HEK293 (cell line): Measurements from ENCODE around the gene GPER1.

Experiments
- CTCF ChIA-PET: fragments of 350-600 bp; formaldehyde crosslinking; extraction: SDS; loops from one replicate; lab custom pipeline; 2021; ENCODE audit warnings: antibody characterized with exemption; lab: Yijun Ruan, JAX
- POLR2A ChIA-PET: fragments of 300-600 bp; formaldehyde crosslinking; extraction: SDS; loops from one replicate; lab custom pipeline; 2020; ENCODE audit warnings: antibody characterized with exemption, inconsistent platforms; lab: Yijun Ruan, JAX
- H3K27ac ChIP-seq: fragments of 200-500 bp; sonication (Bioruptor generic); 2 replicates; pipeline ENCODE4 v1.5.1; 2014; ENCODE audit warnings: low read depth, low read length, control low read depth, inconsistent platforms; ENCODE audit errors: extremely low read depth
- H3K36me3 ChIP-seq, 2 experiments: fragments of 200-500 bp in 1 of 2; sonication (Bioruptor generic) in 1 of 2; 1 replicate in 1 of 2; 2 replicates in 1 of 2; pipeline ENCODE4 v1.5.1; 2014 to 2017; ENCODE audit warnings: inconsistent platforms in 2 of 2, low read length in 2 of 2; ENCODE audit not compliant: control insufficient read depth in 2 of 2, insufficient read depth in 1 of 2
- H3K4me1 ChIP-seq: fragments of 200-500 bp; sonication (Bioruptor generic); 2 replicates; pipeline ENCODE4 v1.5.1; 2014; ENCODE audit warnings: mild to moderate bottlenecking, low read length, inconsistent platforms; ENCODE audit not compliant: control insufficient read depth, insufficient read depth
- H3K4me3 ChIP-seq: 2 replicates; pipeline ENCODE4 v1.5.1; 2011; ENCODE audit warnings: low read depth, mild to moderate bottlenecking, control low read depth, low read length, moderate library complexity
- H3K9me3 ChIP-seq: fragments of 200-500 bp; sonication (Bioruptor generic); 2 replicates; pipeline ENCODE4 v1.5.1; 2014; ENCODE audit warnings: low read depth, low read length, inconsistent platforms; ENCODE audit not compliant: control insufficient read depth, insufficient read depth
- BCL11B ChIP-seq: fragments of 450-650 bp; formaldehyde crosslinking; IDR thresholded peaks from 2 replicates; pipeline ENCODE4 v1.5.1; 2016; ENCODE audit warnings: low read depth, missing biosample characterization, missing genetic modification characterization
- KLF1 ChIP-seq: fragments of 450-650 bp; formaldehyde crosslinking; IDR thresholded peaks from 2 replicates; pipeline ENCODE4 v1.5.1; 2016; ENCODE audit warnings: missing biosample characterization, missing genetic modification characterization
- MYNN ChIP-seq: fragments of 450-650 bp; formaldehyde crosslinking; IDR thresholded peaks from 2 replicates; pipeline ENCODE4 v1.5.1; 2016; ENCODE audit warnings: missing biosample characterization, missing genetic modification characterization, borderline replicate concordance
- ZFHX2 ChIP-seq: fragments of 450-650 bp; formaldehyde crosslinking; conservative IDR thresholded peaks from 2 replicates; pipeline ENCODE4 v1.5.1; 2016; ENCODE audit warnings: missing biosample characterization, missing genetic modification characterization
- ZNF133 ChIP-seq: fragments of 450-650 bp; formaldehyde crosslinking; IDR thresholded peaks from 2 replicates; pipeline ENCODE4 v1.5.1; 2016; ENCODE audit warnings: missing biosample characterization, missing genetic modification characterization
- ZNF140 ChIP-seq: fragments of 450-650 bp; formaldehyde crosslinking; IDR thresholded peaks from 2 replicates; pipeline ENCODE4 v1.5.1; 2016; ENCODE audit warnings: missing biosample characterization, missing genetic modification characterization
- ZNF155 ChIP-seq: fragments of 450-650 bp; formaldehyde crosslinking; IDR thresholded peaks from 2 replicates; pipeline ENCODE4 v1.5.1; 2016; ENCODE audit warnings: missing biosample characterization, missing genetic modification characterization
- ZNF157 ChIP-seq: fragments of 450-650 bp; formaldehyde crosslinking; IDR thresholded peaks from 2 replicates; pipeline ENCODE4 v1.5.1; 2016; ENCODE audit warnings: missing biosample characterization, missing genetic modification characterization
- ZNF24 ChIP-seq: fragments of 450-650 bp; formaldehyde crosslinking; IDR thresholded peaks from 2 replicates; pipeline ENCODE4 v1.5.1; 2016; ENCODE audit warnings: missing biosample characterization, missing genetic modification characterization
- ZNF585B ChIP-seq: fragments of 450-650 bp; formaldehyde crosslinking; IDR thresholded peaks from 2 replicates; pipeline ENCODE4 v1.5.1; 2016; ENCODE audit warnings: missing biosample characterization, missing genetic modification characterization
- ZNF670 ChIP-seq: fragments of 450-650 bp; formaldehyde crosslinking; IDR thresholded peaks from 2 replicates; pipeline ENCODE4 v1.5.1; 2016; ENCODE audit warnings: missing biosample characterization, missing genetic modification characterization, low read depth
- TF ChIP-seq, protein P1 (sequence below): fragments of 450-650 bp; formaldehyde crosslinking; IDR thresholded peaks from 2 replicates; pipeline ENCODE4 v1.5.1; 2016; ENCODE audit warnings: missing biosample characterization, missing genetic modification characterization
- TF ChIP-seq, protein P2 (sequence below): fragments of 450-650 bp; formaldehyde crosslinking; IDR thresholded peaks from 2 replicates; pipeline ENCODE4 v1.5.1; 2017; ENCODE audit warnings: missing biosample characterization, missing genetic modification characterization
- TF ChIP-seq, protein P3 (sequence below): fragments of 450-650 bp; formaldehyde crosslinking; IDR thresholded peaks from 2 replicates; pipeline ENCODE4 v1.5.1; 2016; ENCODE audit warnings: missing biosample characterization, missing genetic modification characterization

Gene GPER1

DNA sequence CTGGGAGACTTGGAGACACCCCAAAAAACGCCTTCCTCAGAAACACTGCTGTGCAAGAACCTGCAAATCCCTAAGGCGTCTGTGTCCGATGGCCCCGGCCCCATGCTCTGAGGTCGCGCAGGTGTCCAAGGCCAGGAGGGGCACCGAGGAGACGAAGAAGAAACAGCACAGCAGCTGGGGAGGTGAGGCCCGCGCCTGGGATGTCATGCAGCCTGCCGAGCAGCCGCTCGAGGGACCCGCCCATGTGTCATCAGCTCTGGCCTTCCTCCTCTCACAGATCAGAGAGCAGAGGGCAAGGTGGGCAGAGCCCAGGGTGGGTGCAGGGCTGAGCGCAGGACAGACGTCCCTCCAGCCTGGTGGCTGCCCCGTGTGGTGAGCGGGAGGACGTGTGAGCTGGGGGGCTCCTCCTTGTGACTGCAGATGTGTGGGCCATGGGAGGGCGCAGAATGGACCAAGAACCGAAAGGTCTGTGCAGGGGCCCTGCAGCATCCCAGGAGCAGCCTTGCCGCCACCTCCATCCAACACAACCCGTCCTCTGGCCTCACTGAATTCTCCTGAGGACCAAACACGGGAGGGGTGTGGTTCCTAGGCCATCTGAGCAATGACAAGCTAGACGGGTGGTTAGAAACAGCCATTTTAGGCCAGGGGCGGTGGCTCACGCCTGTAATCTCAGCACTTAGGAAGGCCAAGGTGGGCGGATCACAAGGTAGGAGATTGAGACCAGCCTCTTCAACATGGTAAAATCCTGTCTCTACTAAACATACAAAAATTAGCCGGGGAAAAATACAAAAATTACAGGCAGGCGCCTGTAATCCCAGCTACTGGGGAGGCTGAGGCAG is 13.1 kb upstream of the GPER1 start:
- Histone ChIP-seq H3K4me3 (no peak overlapping the region), H3K27ac (no peak overlapping the region), H3K4me1 (no peaks in the 10 kb centered on the region), H3K36me3 (no peaks in the 10 kb centered on the region), H3K9me3 (no peaks in the 10 kb centered on the region)
- ChIA-PET CTCF (interaction anchor here (1.5 kb wide), 1 partner anchor 9 kb away, joined by 7 read pairs; no protein-coding TSS in a partner anchor), POLR2A (no interaction called here)
- TF ChIP-seq KLF1 (peak; percentile 58), ZNF670 (tag by site-specific recombination) (no peak), ZFHX2 (0 out of 2 replicates have a peak, but pooled peaks have one; percentile 6), ZNF133 (no peak), ZNF157 (no peak)
- TF ChIP-seq, protein P1, sequence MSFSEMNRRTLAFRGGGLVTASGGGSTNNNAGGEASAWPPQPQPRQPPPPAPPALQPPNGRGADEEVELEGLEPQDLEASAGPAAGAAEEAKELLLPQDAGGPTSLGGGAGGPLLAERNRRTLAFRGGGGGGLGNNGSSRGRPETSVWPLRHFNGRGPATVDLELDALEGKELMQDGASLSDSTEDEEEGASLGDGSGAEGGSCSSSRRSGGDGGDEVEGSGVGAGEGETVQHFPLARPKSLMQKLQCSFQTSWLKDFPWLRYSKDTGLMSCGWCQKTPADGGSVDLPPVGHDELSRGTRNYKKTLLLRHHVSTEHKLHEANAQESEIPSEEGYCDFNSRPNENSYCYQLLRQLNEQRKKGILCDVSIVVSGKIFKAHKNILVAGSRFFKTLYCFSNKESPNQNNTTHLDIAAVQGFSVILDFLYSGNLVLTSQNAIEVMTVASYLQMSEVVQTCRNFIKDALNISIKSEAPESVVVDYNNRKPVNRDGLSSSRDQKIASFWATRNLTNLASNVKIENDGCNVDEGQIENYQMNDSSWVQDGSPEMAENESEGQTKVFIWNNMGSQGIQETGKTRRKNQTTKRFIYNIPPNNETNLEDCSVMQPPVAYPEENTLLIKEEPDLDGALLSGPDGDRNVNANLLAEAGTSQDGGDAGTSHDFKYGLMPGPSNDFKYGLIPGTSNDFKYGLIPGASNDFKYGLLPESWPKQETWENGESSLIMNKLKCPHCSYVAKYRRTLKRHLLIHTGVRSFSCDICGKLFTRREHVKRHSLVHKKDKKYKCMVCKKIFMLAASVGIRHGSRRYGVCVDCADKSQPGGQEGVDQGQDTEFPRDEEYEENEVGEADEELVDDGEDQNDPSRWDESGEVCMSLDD (tag by site-specific recombination), result no peak
- TF ChIP-seq, protein P2, sequence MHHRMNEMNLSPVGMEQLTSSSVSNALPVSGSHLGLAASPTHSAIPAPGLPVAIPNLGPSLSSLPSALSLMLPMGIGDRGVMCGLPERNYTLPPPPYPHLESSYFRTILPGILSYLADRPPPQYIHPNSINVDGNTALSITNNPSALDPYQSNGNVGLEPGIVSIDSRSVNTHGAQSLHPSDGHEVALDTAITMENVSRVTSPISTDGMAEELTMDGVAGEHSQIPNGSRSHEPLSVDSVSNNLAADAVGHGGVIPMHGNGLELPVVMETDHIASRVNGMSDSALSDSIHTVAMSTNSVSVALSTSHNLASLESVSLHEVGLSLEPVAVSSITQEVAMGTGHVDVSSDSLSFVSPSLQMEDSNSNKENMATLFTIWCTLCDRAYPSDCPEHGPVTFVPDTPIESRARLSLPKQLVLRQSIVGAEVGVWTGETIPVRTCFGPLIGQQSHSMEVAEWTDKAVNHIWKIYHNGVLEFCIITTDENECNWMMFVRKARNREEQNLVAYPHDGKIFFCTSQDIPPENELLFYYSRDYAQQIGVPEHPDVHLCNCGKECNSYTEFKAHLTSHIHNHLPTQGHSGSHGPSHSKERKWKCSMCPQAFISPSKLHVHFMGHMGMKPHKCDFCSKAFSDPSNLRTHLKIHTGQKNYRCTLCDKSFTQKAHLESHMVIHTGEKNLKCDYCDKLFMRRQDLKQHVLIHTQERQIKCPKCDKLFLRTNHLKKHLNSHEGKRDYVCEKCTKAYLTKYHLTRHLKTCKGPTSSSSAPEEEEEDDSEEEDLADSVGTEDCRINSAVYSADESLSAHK (tag by site-specific recombination), result peak; percentile 81

DNA sequence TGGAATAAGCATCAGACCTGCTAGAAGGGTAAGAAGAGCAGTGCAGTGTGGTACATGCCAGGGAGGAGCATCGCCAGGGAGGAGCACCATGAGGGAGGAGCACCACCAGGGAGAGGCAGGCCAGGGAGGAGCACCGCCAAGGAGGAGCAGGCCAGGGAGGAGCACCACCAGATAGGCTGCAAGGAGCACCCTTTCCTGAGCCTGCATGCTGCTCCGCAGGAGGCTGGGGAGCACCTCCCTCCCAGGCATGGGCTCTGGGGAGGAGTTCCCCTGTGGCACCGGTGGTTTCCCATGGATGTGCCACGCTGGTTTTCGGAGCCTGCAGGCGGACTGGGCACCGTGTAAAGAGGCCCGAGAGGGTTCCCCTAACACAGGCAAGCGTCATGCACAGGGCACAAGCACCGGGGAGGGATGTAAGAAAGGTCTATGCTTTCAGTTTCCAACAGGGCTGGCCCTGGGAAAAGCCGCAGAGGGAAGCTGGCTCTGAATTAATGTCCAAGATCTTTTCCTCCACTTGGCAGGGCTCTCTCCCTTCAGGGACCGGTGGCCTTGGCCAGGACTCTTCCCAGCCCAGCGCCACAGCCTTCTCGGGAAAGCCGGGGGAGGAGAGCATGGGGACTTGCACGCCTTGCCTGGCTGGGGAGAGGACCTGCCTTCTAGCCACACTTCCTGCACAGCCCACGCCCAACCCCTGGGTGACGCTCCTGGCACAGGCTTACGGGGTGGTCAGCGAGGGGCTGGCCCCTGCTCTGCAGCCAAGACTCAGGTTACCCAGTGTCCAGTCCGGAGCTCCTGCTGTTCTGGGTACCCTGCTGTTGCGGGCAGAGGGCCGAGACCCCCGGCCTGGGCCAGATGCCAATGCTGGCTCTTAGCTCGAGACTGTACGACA is 11.5 kb upstream of the GPER1 start:
- POLR2A ChIA-PET, result no interaction called here
- CTCF ChIA-PET, result interaction anchor here (0.7 to 1.5 kb wide), 2 partner anchors 10 to 11 kb away, joined by 3 to 7 read pairs; no protein-coding TSS in a partner anchor
- H3K4me3 ChIP-seq, result no peak overlapping the region
- H3K9me3 ChIP-seq, result no peaks in the 10 kb centered on the region
- no peaks in the 10 kb centered on the region for H3K36me3 ChIP-seq
- no peaks in the 10 kb centered on the region for H3K4me1 ChIP-seq
- H3K27ac ChIP-seq, result no peak overlapping the region
- TF ChIP-seq MYNN (tag by site-specific recombination) (no peak), BCL11B (tag by site-specific recombination) (no peak), ZNF24 (no peak), ZNF585B (no peak), ZNF140 (tag by site-specific recombination) (no peak), ZNF155 (tag by site-specific recombination) (no peak)
- TF ChIP-seq, protein P3, sequence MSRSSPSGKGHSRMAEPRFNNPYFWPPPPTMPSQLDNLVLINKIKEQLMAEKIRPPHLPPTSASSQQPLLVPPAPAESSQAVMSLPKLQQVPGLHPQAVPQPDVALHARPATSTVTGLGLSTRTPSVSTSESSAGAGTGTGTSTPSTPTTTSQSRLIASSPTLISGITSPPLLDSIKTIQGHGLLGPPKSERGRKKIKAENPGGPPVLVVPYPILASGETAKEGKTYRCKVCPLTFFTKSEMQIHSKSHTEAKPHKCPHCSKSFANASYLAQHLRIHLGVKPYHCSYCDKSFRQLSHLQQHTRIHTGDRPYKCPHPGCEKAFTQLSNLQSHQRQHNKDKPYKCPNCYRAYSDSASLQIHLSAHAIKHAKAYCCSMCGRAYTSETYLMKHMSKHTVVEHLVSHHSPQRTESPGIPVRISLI (tag by site-specific recombination), result no peak
- TF ChIP-seq, protein P2 (tag by site-specific recombination), result no peak
